ENCODE data around the gene MOB2. TPM values are rescaled to one million over a fixed set of nuclear protein-coding genes. Genes with fewer than 3 reads are reported as not detected.
"Not testable (repeated sequence)": the region's sequence is repeated elsewhere in the genome, so short reads cannot be mapped to it uniquely, and the experiment has no call there.

Gene MOB2
- total RNA-seq, 1 experiment from 2014 or later, result 22.7 TPM

DNA sequence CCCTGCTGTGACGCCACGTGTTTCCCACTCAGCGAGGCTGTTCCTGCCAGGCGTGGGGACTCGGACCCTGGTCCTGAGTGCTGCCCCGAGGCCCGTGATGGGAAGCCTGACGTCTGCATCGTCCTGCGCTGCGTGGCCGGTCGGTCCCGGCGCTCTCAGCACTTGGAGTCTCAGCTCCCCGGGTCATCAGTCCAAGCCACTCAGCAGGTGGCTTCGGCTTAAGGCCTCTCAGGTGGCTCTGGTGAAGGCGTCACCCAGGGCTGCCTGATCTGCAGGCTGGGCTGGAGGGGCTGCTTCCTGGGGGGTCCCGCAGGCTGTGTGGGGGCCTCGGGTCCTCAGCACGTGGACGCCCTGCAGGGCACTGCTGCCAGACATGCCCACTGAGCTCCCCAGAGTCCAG, 61.6 kb downstream of the MOB2 start:
- WGBS (ENCODE audit: extremely low coverage, insufficient read length, low lambda C conversion rate), result no CpG with 5 or more reads among the region's 22 CpGs
- no peak overlapping the region for H2AFZ ChIP-seq (ENCODE audit: low read length)
- H2BK15ac ChIP-seq (ENCODE audit: low read depth, low read length), result no peak overlapping the region
- H3K4me2 ChIP-seq (ENCODE audit: insufficient read depth, insufficient read length, low read length), result no peak overlapping the region
- Mint-ChIP-seq H3K9me3 (peaks cover 1 to 6% of the 10 kb centered on the region in 2 experiments; a peak in 2 of 5 replicates), H3K27me3 (ENCODE audit: low read depth) (no peaks in the 10 kb centered on the region), H3K4me1 (no peaks in the 10 kb centered on the region), H3K4me3 (no peak overlapping the region), H3K36me3 (ENCODE audit: insufficient read depth in 1 of 3, low read depth in 3 of 3) (no peaks in the 10 kb centered on the region), H3K27ac (no peak overlapping the region)
- H4K91ac ChIP-seq (ENCODE audit: insufficient read length, low read depth, low read length), result no peak overlapping the region
- no peaks in the 10 kb centered on the region for H4K20me1 ChIP-seq (ENCODE audit: control insufficient read depth, insufficient read depth, insufficient read length)
- H3K56ac ChIP-seq (ENCODE audit: insufficient read length, low read depth, low read length), result no peak overlapping the region
- no peak overlapping the region for H3T11ph ChIP-seq (ENCODE audit: low read length)
- H3K23me2 ChIP-seq (ENCODE audit: insufficient read length, low read depth, low read length, poor library complexity, severe bottlenecking), result no peaks in the 10 kb centered on the region
- no peak overlapping the region for H3K23ac ChIP-seq (ENCODE audit: insufficient read length, low read depth, low read length)
- H3K14ac ChIP-seq (ENCODE audit: insufficient read depth, low read length), result no peak overlapping the region; the same call in 1 of the 2 replicates
- no peak overlapping the region for H2BK20ac ChIP-seq (ENCODE audit: low read depth, low read length, poor library complexity, severe bottlenecking)
- H3K4me1 ChIP-seq (ENCODE audit: insufficient read depth, low read length), result no peaks in the 10 kb centered on the region
- H3K9ac ChIP-seq (ENCODE audit: extremely low read depth, insufficient read length, low read length), result no peak overlapping the region
- H3K27ac ChIP-seq (ENCODE audit: insufficient read length, low read depth, low read length), result no peak overlapping the region
- no peak overlapping the region for H2BK12ac ChIP-seq (ENCODE audit: insufficient read length, low read depth, low read length)
- TF ChIP-seq, protein P1, sequence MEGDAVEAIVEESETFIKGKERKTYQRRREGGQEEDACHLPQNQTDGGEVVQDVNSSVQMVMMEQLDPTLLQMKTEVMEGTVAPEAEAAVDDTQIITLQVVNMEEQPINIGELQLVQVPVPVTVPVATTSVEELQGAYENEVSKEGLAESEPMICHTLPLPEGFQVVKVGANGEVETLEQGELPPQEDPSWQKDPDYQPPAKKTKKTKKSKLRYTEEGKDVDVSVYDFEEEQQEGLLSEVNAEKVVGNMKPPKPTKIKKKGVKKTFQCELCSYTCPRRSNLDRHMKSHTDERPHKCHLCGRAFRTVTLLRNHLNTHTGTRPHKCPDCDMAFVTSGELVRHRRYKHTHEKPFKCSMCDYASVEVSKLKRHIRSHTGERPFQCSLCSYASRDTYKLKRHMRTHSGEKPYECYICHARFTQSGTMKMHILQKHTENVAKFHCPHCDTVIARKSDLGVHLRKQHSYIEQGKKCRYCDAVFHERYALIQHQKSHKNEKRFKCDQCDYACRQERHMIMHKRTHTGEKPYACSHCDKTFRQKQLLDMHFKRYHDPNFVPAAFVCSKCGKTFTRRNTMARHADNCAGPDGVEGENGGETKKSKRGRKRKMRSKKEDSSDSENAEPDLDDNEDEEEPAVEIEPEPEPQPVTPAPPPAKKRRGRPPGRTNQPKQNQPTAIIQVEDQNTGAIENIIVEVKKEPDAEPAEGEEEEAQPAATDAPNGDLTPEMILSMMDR (conservative IDR thresholded peaks at IDR 0.05), result no peak
- H3K79me2 ChIP-seq (ENCODE audit: insufficient read depth, low read length), result peaks cover 8% of the 10 kb centered on the region; the same call in 1 of the 2 replicates
- no peak overlapping the region for H4K5ac ChIP-seq (ENCODE audit: insufficient read length, low read depth, low read length)
- H2BK5ac ChIP-seq (ENCODE audit: insufficient read length, low read length), result no peak overlapping the region
- no peaks in the 10 kb centered on the region for H3K9me3 ChIP-seq (ENCODE audit: control insufficient read depth, low read depth, low read length)
- H4K8ac ChIP-seq (replicated peaks; ENCODE audit: insufficient read length, low read depth, low read length), result no peak overlapping the region
- no peak overlapping the region for H2AK5ac ChIP-seq (ENCODE audit: insufficient read length, low read length)
- no peaks in the 10 kb centered on the region for H3K79me1 ChIP-seq (ENCODE audit: insufficient read depth, low read depth, low read length, poor library complexity, severe bottlenecking)
- H3K27me3 ChIP-seq (ENCODE audit: insufficient read depth, low read length), result no peaks in the 10 kb centered on the region
- no peak overlapping the region for H3K4ac ChIP-seq (ENCODE audit: low read depth, low read length)
- no peak for DNase-seq
- H3K18ac ChIP-seq (ENCODE audit: insufficient read length, low read depth, low read length), result no peak overlapping the region
- H2BK120ac ChIP-seq (ENCODE audit: low read depth, low read length, poor library complexity, severe bottlenecking), result no peak overlapping the region

DNA sequence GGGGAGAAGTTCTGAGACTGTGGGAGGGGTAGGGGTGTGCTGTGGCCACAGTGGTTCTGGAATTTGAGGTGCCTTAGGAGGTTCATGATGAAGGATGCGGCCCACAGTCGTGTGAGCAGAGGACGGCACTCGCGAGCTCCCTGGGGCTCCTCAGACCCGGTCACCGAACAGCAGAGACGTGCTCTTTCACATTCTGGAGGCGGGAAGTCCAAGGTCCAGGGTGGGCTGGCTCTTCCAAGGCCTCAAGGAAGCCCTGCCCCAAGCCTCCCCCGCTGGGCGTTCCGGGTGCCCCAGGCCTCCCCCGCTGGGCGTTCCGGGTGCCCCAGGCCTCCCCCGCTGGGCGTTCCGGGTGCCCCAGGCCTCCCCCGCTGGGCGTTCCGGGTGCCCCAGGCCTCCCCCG, 63.2 kb downstream of the MOB2 start:
- H3K4me1 ChIP-seq (ENCODE audit: insufficient read depth, low read length); H3K23ac ChIP-seq (ENCODE audit: insufficient read length, low read depth, low read length); H4K20me1 ChIP-seq (ENCODE audit: control insufficient read depth, insufficient read depth, insufficient read length); H2BK20ac ChIP-seq (ENCODE audit: low read depth, low read length, poor library complexity, severe bottlenecking); H3K79me1 ChIP-seq (ENCODE audit: insufficient read depth, low read depth, low read length, poor library complexity, severe bottlenecking); H3K9me3 ChIP-seq (ENCODE audit: control insufficient read depth, low read depth, low read length); H2AFZ ChIP-seq (ENCODE audit: low read length); H3K79me2 ChIP-seq (ENCODE audit: insufficient read depth, low read length); H2BK120ac ChIP-seq (ENCODE audit: low read depth, low read length, poor library complexity, severe bottlenecking); H3K27me3 Mint-ChIP-seq (ENCODE audit: low read depth); H3K27ac ChIP-seq (ENCODE audit: insufficient read length, low read depth, low read length); H3K23me2 ChIP-seq (ENCODE audit: insufficient read length, low read depth, low read length, poor library complexity, severe bottlenecking); H3K4me1 Mint-ChIP-seq; H3K27me3 ChIP-seq (ENCODE audit: insufficient read depth, low read length); H2AK5ac ChIP-seq (ENCODE audit: insufficient read length, low read length); H4K5ac ChIP-seq (ENCODE audit: insufficient read length, low read depth, low read length); H3K18ac ChIP-seq (ENCODE audit: insufficient read length, low read depth, low read length); H3K4me2 ChIP-seq (ENCODE audit: insufficient read depth, insufficient read length, low read length); H3K4me3 Mint-ChIP-seq; H2BK12ac ChIP-seq (ENCODE audit: insufficient read length, low read depth, low read length); H3K9ac ChIP-seq (ENCODE audit: extremely low read depth, insufficient read length, low read length); H4K8ac ChIP-seq (replicated peaks; ENCODE audit: insufficient read length, low read depth, low read length); H4K91ac ChIP-seq (ENCODE audit: insufficient read length, low read depth, low read length); H3K56ac ChIP-seq (ENCODE audit: insufficient read length, low read depth, low read length); H3K4ac ChIP-seq (ENCODE audit: low read depth, low read length); DNase-seq; H3K14ac ChIP-seq (ENCODE audit: insufficient read depth, low read length); H3T11ph ChIP-seq (ENCODE audit: low read length); H2BK5ac ChIP-seq (ENCODE audit: insufficient read length, low read length); H2BK15ac ChIP-seq (ENCODE audit: low read depth, low read length): not testable (repeated sequence)
- no CpG with 5 or more reads among the region's 22 CpGs for WGBS (ENCODE audit: extremely low coverage, insufficient read length, low lambda C conversion rate)
- peaks cover 7 to 10% (median 9%) of the 10 kb centered on the region in 3 experiments; a peak in 5 of 7 replicates for H3K36me3 Mint-ChIP-seq (ENCODE audit: insufficient read depth in 1 of 3, low read depth in 3 of 3)
- H3K9me3 Mint-ChIP-seq, result peaks cover 12 to 16% of the 10 kb centered on the region in 2 experiments
- H3K27ac Mint-ChIP-seq, result peak overlapping the region in 1 of 3 experiments; percentile 48; a peak in 1 of 7 replicates
